ENCODE data around the gene EFR3B.
"Not testable (repeated sequence)": the region's sequence is repeated elsewhere in the genome, so short reads cannot be mapped to it uniquely, and the experiment has no call there.

EFR3B gene

DNA sequence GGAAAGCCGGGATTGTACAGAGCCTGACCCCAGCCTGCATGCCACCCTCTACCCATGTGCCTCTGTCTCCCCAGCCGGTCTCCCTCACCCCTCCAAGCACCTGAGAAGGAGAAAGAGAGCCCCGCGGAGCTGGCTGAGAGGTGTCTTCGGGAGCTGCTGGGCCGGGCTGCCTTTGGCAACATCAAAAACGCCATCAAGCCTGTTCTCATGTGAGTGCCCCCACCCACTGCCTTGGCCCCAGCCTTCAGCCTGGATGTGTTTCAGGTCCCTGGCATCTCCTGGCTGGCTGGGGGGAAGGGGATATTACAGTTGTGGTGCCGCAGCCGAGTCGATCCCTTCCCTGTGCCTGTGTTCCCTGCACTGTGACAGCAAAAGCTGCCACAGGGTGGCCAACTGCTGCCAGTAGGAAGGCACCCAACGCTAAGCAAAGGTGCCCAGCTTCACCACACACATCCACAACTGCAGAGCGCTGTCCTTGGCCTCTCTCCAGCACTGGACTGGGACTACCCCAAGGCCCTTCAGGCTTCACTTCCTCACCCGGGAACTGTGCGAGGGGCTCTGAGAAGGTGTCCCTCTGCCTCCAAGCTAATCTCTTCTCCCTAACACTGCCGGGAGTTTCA, 88.1 kb downstream of the EFR3B start:
- no peaks in the 10 kb centered on the region for H3K36me3 ChIP-seq
- H3K4me3 ChIP-seq (ENCODE audit: low read depth in 1 of 2, low read length in 1 of 2): no peak overlapping the region
- TF ChIP-seq, protein P1, sequence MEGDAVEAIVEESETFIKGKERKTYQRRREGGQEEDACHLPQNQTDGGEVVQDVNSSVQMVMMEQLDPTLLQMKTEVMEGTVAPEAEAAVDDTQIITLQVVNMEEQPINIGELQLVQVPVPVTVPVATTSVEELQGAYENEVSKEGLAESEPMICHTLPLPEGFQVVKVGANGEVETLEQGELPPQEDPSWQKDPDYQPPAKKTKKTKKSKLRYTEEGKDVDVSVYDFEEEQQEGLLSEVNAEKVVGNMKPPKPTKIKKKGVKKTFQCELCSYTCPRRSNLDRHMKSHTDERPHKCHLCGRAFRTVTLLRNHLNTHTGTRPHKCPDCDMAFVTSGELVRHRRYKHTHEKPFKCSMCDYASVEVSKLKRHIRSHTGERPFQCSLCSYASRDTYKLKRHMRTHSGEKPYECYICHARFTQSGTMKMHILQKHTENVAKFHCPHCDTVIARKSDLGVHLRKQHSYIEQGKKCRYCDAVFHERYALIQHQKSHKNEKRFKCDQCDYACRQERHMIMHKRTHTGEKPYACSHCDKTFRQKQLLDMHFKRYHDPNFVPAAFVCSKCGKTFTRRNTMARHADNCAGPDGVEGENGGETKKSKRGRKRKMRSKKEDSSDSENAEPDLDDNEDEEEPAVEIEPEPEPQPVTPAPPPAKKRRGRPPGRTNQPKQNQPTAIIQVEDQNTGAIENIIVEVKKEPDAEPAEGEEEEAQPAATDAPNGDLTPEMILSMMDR (IDR thresholded peaks at IDR 0.05): no peak
- H3K4me1 ChIP-seq (ENCODE audit: control insufficient read depth in 1 of 2, insufficient read depth in 1 of 2, low read depth in 1 of 2, low read length in 1 of 2): peaks cover 7 to 12% of the 10 kb centered on the region in 2 experiments
- H3K27ac ChIP-seq: no peak overlapping the region
- no peaks in the 10 kb centered on the region for H3K9me3 ChIP-seq
- peaks cover 58% of the 10 kb centered on the region for H3K27me3 ChIP-seq

DNA sequence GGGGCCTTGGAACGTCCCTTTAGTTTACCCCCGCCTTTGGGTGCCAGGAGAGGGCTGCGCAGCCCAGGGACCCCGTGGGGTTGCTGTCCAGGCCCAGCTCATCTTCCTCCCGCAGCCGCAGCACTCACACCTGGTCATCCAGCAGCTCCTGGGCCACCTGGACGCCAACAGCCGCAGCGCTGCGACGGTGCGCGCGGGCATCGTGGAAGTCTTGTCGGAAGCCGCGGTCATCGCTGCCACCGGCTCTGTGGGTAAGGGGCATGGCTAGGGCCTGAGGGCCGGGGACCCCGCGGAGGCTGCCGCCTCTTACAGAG, 89.3 kb downstream of the EFR3B start:
- TF ChIP-seq, protein P1 (IDR thresholded peaks at IDR 0.05): no peak
- Histone ChIP-seq H3K9me3 (no peaks in the 10 kb centered on the region), H3K36me3 (no peaks in the 10 kb centered on the region), H3K4me3 (ENCODE audit: low read depth in 1 of 2, low read length in 1 of 2) (no peak overlapping the region), H3K4me1 (ENCODE audit: control insufficient read depth in 1 of 2, insufficient read depth in 1 of 2, low read depth in 1 of 2, low read length in 1 of 2) (peaks cover 7 to 12% of the 10 kb centered on the region in 2 experiments), H3K27me3 (peaks cover 70% of the 10 kb centered on the region), H3K27ac (no peak overlapping the region)

DNA sequence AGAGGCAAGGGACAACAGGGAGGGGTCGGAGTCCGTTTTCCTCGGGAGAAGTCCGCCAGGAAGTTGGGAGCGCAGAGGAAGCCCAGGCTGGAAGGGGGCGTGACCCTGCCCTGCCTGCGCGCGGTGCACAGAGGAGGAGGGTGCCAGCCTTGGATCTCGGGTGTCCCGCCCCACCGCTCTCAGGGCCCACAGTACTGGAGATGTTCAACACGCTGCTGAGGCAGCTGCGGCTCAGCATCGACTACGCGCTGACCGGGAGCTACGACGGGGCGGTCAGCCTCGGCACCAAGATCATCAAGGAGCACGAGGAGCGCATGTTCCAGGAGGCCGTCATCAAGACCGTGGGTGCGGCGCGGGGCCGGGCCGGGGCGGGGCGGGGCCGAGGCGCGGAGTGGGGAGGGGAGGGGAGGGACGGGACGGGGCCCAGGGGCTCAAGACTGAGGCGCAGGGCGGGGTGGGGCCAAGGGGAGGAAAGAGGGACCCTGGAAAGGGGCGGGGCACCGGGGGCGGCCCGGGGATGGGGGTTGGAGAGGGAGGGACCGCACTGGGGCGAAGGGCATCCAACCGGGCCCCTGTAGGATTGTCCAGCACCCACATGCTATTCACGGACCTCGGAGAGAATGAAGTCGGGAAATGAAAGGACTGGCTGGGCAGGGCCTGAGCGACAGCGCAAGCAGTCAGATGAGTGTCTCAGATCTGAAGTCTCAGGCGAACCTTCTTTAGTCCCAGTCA, 89.9 kb downstream of the EFR3B start:
- H3K27ac ChIP-seq: no peak overlapping the region
- peaks cover 75% of the 10 kb centered on the region for H3K27me3 ChIP-seq
- TF ChIP-seq, protein P1 (IDR thresholded peaks at IDR 0.05): no peak
- no peaks in the 10 kb centered on the region for H3K36me3 ChIP-seq
- H3K4me3 ChIP-seq (ENCODE audit: low read depth in 1 of 2, low read length in 1 of 2): peak overlapping the region in 1 of 2 experiments; percentile 10
- H3K4me1 ChIP-seq (ENCODE audit: control insufficient read depth in 1 of 2, insufficient read depth in 1 of 2, low read depth in 1 of 2, low read length in 1 of 2): peaks cover 7 to 12% of the 10 kb centered on the region in 2 experiments
- no peaks in the 10 kb centered on the region for H3K9me3 ChIP-seq

DNA sequence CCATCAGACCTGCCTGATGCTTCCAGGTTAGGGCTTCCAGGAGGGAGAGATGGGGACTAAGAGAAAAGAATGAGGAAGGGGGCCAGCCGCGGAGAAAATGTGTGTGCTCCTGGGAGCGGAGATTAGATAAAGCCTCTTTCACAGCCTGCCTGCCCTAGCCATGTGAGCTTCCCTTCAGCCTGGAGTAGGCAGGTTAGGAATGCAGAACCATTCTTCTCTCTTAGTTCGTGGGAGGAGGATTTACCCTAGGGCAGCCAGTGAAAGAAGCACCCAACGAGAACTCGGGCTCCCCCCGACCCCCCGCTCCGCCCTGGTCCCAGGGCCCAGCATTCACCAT, 90.4 kb downstream of the EFR3B start:
- TF ChIP-seq, protein P1 (IDR thresholded peaks at IDR 0.05): no peak
- no peak overlapping the region for H3K27ac ChIP-seq
- H3K9me3 ChIP-seq: no peaks in the 10 kb centered on the region
- peaks cover 81% of the 10 kb centered on the region for H3K27me3 ChIP-seq
- no peaks in the 10 kb centered on the region for H3K36me3 ChIP-seq
- H3K4me1 ChIP-seq (ENCODE audit: control insufficient read depth in 1 of 2, insufficient read depth in 1 of 2, low read depth in 1 of 2, low read length in 1 of 2): peaks cover 7 to 12% of the 10 kb centered on the region in 2 experiments
- no peak overlapping the region for H3K4me3 ChIP-seq (ENCODE audit: low read depth in 1 of 2, low read length in 1 of 2)

DNA sequence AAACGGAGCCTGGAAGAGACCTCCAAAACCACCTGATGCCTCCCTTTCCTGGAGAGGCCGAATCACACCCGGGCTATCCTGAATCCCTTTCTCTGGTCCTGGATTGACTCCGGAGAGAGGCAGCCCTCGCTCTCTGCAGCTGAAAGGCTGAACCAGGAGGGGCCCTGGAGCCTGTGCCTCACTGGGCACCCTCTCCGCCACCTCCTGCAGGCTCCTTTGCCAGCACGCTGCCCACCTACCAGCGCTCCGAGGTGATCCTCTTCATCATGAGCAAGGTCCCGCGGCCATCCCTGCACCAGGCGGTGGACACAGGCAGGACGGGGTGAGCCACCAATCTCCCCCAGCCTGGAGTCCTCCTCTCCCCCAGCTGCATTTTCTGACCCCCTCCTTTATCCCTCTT, 90.8 kb downstream of the EFR3B start:
- H3K4me1 ChIP-seq (ENCODE audit: control insufficient read depth in 1 of 2, insufficient read depth in 1 of 2, low read depth in 1 of 2, low read length in 1 of 2): peaks cover 7 to 12% of the 10 kb centered on the region in 2 experiments
- TF ChIP-seq, protein P1 (IDR thresholded peaks at IDR 0.05): no peak
- no peak overlapping the region for H3K27ac ChIP-seq
- H3K27me3 ChIP-seq: peaks cover 85% of the 10 kb centered on the region
- no peaks in the 10 kb centered on the region for H3K9me3 ChIP-seq
- H3K4me3 ChIP-seq (ENCODE audit: low read depth in 1 of 2, low read length in 1 of 2): no peak overlapping the region
- H3K36me3 ChIP-seq: no peaks in the 10 kb centered on the region

DNA sequence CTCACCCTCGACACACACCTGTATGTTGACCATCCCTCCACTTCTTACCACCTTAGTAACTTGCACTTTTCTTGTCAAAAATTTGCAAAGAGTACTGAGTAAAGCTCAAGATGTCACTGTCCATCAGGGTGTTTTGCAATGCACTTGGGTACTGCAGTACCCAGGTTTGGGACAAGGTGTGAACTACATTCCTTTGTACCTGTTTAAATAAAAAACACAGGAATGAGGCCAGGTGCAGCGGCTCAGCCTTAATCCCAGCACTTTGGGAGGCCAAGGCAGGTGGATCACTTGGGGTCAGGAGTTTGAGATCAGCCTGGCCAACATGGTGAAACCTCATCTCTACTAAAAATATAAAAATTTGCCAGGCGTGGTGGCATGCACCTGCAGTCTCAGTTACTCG, 98.7 kb downstream of the EFR3B start:
- H3K27ac ChIP-seq; H3K9me3 ChIP-seq; H3K4me1 ChIP-seq (ENCODE audit: control insufficient read depth in 1 of 2, insufficient read depth in 1 of 2, low read depth in 1 of 2, low read length in 1 of 2); H3K36me3 ChIP-seq; H3K4me3 ChIP-seq (ENCODE audit: low read depth in 1 of 2, low read length in 1 of 2): not testable (repeated sequence)
- H3K27me3 ChIP-seq: peaks cover 28% of the 10 kb centered on the region

All from neutrophil (primary cell).